Kidney glomerular epithelial cell (primary cell): Measurements from ENCODE around the gene EXOSC3.

Source experiments
- DNase-seq: peaks from one replicate; lab custom pipeline; 2025; lab: John Stamatoyannopoulos, UW

The EXOSC3 gene

DNA sequence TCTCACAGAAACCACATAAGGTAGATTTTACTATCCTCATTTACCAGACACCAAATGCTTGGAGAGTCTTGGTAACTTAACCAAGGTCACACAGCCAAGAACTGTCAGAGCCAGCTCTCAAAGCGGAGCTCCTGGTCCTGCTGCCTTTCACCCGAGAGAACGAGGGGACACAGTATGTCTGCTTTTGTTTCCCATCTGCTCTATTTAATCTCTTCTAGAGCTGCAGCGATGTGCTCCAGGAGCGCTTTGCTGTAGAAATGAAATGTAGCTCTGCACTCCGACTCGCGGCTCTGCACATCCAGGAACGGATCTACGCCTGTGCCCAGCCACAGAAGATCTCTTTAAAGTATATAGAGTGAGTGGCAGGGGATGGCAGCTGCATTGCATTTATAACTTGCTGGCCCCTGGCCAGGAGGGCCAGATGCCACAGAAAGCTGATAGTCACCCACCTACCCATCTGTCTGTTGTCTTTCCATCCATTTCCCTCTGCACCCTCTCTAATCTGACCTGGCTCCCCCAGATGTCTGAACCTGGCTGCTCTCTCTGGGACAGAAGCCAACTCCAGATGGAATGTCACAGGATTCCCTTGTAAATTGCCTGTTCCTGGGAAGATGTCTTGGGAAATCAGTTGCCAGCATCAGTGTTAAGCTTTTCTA lies 52.6 kb downstream of the EXOSC3 start:
- DNase-seq: no peak

DNA sequence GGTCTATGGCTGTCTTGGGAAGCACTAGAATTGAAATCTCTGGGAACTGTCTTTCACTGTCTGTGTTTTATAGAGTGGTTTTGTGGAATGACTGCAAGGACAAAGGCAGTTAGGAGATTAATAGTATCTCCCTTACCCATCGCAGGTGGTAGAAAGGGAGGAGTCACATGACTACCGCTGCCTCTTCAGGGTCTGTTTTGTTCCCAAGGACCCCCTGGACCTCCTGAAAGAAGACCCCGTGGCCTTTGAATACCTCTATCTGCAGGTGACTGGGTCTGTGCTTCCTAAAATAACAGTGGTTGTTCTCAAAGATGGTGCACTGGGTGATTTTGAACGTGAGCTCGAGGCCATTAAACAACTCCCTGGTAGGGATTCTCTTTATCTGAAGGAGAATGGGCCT lies 54.0 kb downstream of the EXOSC3 start:
- DNase-seq: no peak

DNA sequence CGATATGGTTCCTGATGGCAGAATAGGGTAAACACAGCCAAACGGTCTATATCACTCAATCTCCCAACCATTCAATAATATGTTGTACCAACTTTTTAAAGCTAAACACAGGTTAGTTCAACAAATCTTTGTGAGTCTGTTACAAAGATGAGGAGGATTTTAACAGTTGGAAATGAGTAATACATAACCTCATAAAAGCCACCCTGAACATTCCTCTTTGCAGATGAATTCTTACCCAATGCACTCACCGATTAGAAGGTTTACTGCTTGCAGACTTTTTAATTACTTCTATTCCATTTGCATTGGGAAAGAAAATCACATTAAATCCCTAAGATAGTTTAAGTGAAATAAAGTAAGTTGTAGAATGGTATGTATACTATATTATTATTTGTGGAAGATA lies 54.6 kb downstream of the EXOSC3 start:
- DNase-seq: peak; percentile 32
